COR-L47 (cell line): ENCODE results near the gene LRMDA.
"Not testable (repeated sequence)": the region's sequence is repeated elsewhere in the genome, so short reads cannot be mapped to it uniquely, and the experiment has no call there.

Source experiments
- DNase-seq: peaks from one replicate; lab custom pipeline; 2025; lab: John Stamatoyannopoulos, UW

The LRMDA gene

DNA sequence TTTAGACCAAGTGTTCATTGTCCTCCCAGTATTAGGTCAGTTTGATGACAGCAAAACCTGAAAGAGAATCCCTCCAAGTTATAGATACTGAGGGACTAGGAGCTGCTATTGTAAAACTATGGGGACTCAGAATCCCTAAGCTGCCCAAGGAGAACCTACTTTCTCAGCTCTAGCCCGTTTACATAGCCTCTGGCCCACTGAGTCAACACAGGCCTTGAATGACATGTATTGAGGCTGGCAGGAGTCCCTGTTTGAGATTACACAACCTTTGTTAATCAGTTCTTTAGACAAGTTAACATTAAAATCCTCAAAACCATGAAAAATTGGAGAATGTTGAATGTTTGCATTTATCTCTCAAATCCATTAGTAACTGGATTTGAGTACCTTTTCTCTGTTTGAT is 1127.2 kb downstream of the LRMDA start:
- DNase-seq: no peak

DNA sequence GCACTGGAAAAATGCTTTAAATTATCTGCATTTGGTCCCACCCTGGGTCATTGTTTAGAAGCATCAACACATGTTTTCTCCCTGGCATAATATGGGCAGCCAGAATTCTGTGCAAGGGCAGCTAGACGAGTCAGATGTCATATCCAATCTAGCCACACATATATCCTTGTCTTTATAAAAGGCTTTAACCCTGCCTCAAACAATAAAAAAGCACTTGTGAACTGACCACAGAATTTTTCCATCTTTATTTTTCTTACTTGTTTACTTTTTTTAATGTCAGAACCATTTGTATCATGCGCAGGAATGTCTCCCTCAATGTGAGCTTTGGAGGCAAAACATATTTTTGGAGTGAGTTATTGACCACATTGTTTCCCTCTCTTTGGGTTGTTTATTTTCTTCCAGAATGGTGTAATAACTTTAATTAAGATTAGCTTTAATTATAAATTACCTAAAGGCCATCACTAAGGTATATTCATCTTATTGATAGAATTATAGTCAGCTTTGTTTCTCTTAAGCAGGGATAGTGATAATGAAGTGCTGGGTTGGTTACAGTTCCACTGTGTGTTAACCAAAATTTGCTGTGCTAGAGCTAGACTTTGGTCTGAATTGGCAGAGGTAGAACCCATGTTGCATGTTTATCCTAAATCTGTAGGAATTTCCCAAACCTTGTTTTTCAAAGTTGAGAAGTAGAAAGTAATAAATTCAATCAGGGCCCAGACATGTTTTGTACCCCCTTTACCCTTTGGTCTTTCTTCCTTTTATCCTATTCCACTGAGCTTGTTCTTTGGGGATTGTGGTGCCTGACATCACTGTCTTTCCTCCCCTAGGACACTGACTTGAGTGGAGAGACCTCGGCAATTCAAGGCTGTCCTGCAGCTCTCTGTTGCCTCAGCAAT is 1127.8 kb downstream of the LRMDA start:
- no peak for DNase-seq

- DNase-seq: no peak
Observed at GRCh38 chr10:76559892-76560220, 1128.4 kb downstream of the LRMDA start.

DNA sequence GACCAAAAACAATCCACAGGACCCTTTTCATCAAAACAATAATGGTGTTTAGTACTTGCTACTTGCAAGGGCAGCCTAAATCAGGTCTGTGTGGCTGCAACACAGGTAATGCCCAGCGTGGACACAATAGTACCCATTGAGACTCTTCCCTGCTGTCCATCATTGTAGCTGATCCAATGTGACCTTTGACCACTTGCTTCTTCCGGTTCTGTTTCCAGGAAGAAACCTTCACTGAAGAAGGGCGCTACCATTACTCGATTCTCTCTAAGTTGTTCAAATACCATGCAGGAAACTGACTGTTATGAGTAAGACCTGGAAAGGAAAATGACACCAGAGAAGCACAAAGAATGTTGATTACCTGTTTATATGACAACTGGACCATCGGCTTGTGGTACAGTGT is 1128.9 kb downstream of the LRMDA start:
- no peak for DNase-seq

DNA sequence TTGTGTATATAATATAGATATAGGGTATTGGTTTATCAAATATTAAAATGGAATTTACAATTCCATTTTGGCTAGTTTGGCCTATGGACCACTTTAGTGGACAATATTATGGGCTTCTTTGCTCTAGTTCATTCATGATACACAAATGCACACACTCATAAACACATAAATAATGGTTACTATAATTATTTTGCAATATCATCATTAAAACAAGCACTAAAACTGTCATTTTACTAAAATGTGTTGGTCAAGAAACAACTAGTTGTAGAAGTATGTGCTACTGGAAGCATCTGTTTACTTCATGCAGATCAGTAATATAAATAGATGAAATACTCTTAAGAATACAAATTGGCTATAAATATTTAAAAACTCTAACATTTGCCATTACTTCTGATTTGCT is 1131.9 kb downstream of the LRMDA start:
- no peak for DNase-seq

DNA sequence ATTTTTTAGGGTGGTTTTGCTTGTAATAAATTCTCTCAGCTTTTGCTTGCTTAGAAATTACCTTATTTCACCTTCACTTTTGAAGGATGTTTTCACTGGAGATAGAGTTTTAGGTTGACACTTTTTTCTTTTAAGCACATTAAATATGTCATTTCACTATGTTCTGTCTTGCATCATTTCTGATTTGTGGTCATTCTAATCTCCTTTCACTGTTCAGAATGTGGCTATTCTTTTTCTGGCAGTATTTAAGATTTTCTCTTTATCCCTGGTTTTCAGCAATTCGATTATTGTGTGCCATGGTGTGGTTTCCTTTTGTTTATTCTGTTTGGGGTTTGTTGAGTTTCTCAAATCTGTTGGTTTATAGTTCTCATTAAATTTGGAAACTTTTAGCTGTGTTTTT is 1140.6 kb downstream of the LRMDA start:
- no peak for DNase-seq

- DNase-seq: no peak
Observed at GRCh38 chr10:76576276-76576962, 1145.0 kb downstream of the LRMDA start.

DNA sequence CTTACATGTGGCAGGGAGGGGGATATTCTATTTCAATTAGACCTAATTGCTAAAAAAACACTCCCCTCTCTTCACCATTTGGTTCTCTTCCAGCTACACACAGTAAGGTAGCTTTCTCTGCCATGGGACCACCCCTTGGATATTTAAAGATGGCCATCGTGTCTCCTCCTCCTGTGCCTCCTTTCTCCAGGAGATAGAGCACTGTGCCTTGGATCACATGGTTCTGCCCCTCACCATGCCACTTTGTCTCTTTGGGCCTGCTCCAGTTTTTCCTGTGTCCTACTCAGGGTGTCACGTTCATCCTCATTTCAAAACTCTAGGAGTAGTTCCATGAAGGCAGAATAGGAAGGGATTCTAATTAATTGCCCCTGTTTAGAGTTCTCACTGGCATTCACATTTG is 1146.0 kb downstream of the LRMDA start:
- DNase-seq: no peak

GRCh38 chr10:76581506-76582256 is 1150.3 kb downstream of the LRMDA start:
- DNase-seq: no peak

GRCh38 chr10:76582531-76582930 is 1151.1 kb downstream of the LRMDA start:
- DNase-seq: no peak

DNA sequence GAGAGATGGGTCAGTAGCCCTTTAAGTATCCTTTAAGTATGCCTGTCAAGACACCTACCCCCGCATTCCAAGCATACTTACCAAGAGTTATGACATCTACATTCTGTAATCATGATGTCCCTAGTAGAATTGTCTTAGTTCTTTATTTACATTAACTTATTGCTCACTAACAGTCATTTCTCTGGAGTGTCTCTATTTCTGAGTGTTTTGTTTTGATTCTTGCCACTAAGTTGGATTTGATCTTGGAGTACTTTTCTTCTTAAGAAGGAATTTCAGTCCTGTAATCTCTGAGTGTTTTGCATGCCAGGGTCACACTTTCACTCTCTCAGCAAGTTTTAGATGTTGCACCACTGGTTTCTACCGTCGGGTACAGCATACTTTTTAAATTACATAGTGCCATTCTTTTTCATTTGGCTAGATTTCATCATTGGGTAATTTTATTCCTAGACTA is 1152.3 kb downstream of the LRMDA start:
- DNase-seq: no peak

GRCh38 chr10:76584466-76584865 is 1153.0 kb downstream of the LRMDA start:
- not testable (repeated sequence) for DNase-seq
